Glutamatergic neuron (in vitro differentiated cells): Measurements from ENCODE around the gene TMEM147. TPM values are rescaled to one million over a fixed set of nuclear protein-coding genes. Genes with fewer than 3 reads are reported as not detected.

Experiments used
- DNase-seq: peaks from one replicate; pipeline ENCODE4 v3.0.0; 2022
- H3K27ac Mint-ChIP-seq: one replicate; pipeline ENCODE4 v1.8.0; 2020; ENCODE audit warnings: mild to moderate bottlenecking, mixed read lengths, inconsistent platforms; ENCODE audit not compliant: unreplicated experiment
- H3K27me3 Mint-ChIP-seq: one replicate; pipeline ENCODE4 v1.8.0; 2020; ENCODE audit warnings: mild to moderate bottlenecking, moderate library complexity, mixed read lengths, inconsistent platforms; ENCODE audit not compliant: unreplicated experiment
- H3K36me3 Mint-ChIP-seq: one replicate; pipeline ENCODE4 v1.8.0; 2020; ENCODE audit warnings: mild to moderate bottlenecking, mixed read lengths, inconsistent platforms; ENCODE audit not compliant: unreplicated experiment
- H3K4me1 Mint-ChIP-seq: one replicate; pipeline ENCODE4 v1.8.0; 2020; ENCODE audit warnings: mild to moderate bottlenecking, low read depth, mixed read lengths, inconsistent platforms; ENCODE audit not compliant: unreplicated experiment
- H3K4me3 Mint-ChIP-seq: one replicate; pipeline ENCODE4 v1.8.0; 2020; ENCODE audit warnings: mild to moderate bottlenecking, mixed read lengths, inconsistent platforms; ENCODE audit not compliant: unreplicated experiment
- H3K9me3 Mint-ChIP-seq: one replicate; pipeline ENCODE4 v1.8.0; 2020; ENCODE audit warnings: mild to moderate bottlenecking, moderate library complexity, mixed read lengths, inconsistent platforms; ENCODE audit not compliant: unreplicated experiment
- CTCF ChIP-seq: fragments of 200-600 bp; sonication (generic); IDR thresholded peaks from one replicate; pipeline ENCODE4 v1.5.0; 2021; ENCODE audit not compliant: partially characterized antibody, unreplicated experiment
- total RNA-seq: library from RNA; stranded (reverse); fragmentation: NEBNext Ultra II Directional; extraction: Animal tissue kit (Norgen Biotek cat#: 25700); gene quantifications from one replicate; pipeline ENCODE4 v1.2.1, GENCODE V29; 2021; ENCODE audit not compliant: unreplicated experiment

Gene TMEM147
- total RNA-seq, 1 donor from 2014 or later: 67.2 TPM

- no peak for TF ChIP-seq CTCF
- no peak for DNase-seq
- Mint-ChIP-seq H3K36me3 (no peaks in the 10 kb centered on the region), H3K27me3 (peaks cover 16% of the 10 kb centered on the region), H3K4me1 (no peaks in the 10 kb centered on the region), H3K27ac (no peak overlapping the region), H3K4me3 (no peak overlapping the region), H3K9me3 (peaks cover 2% of the 10 kb centered on the region)
These were observed 13.2 kb downstream of the TMEM147 start for GRCh38 chr19:35558400-35559280.

- Mint-ChIP-seq H3K9me3 (peaks cover 5% of the 10 kb centered on the region), H3K4me1 (no peaks in the 10 kb centered on the region), H3K27me3 (peaks cover 16% of the 10 kb centered on the region), H3K36me3 (no peaks in the 10 kb centered on the region), H3K27ac (no peak overlapping the region), H3K4me3 (no peak overlapping the region)
- DNase-seq: no peak
- no peak for TF ChIP-seq CTCF
These were observed 13.8 kb downstream of the TMEM147 start for GRCh38 chr19:35559281-35559659.

- peaks cover 6% of the 10 kb centered on the region for H3K9me3 Mint-ChIP-seq
- no peak for DNase-seq
- TF ChIP-seq CTCF: no peak
- peaks cover 14% of the 10 kb centered on the region for H3K27me3 Mint-ChIP-seq
- no peak overlapping the region for H3K4me3 Mint-ChIP-seq
- H3K4me1 Mint-ChIP-seq: no peaks in the 10 kb centered on the region
- H3K27ac Mint-ChIP-seq: no peak overlapping the region
- no peaks in the 10 kb centered on the region for H3K36me3 Mint-ChIP-seq
These were observed 14.4 kb downstream of the TMEM147 start for GRCh38 chr19:35559781-35560180.

- Mint-ChIP-seq H3K27ac (no peak overlapping the region), H3K36me3 (no peaks in the 10 kb centered on the region), H3K27me3 (peaks cover 14% of the 10 kb centered on the region), H3K9me3 (peaks cover 6% of the 10 kb centered on the region), H3K4me1 (no peaks in the 10 kb centered on the region), H3K4me3 (no peak overlapping the region)
- no peak for DNase-seq
- TF ChIP-seq CTCF: no peak
These were observed 14.8 kb downstream of the TMEM147 start for GRCh38 chr19:35560271-35560670.

- Mint-ChIP-seq H3K9me3 (peaks cover 6% of the 10 kb centered on the region), H3K36me3 (no peaks in the 10 kb centered on the region), H3K27ac (no peak overlapping the region), H3K4me3 (no peak overlapping the region), H3K27me3 (peaks cover 13% of the 10 kb centered on the region), H3K4me1 (no peaks in the 10 kb centered on the region)
- no peak for DNase-seq
- TF ChIP-seq CTCF: no peak
These were observed 15.3 kb downstream of the TMEM147 start for GRCh38 chr19:35560677-35561076.
